PC-9 (cell line): ENCODE results near the gene OPTN.

ENCODE experiments used
- CTCF ChIP-seq: fragments of 200-600 bp; sonication (generic); conservative IDR thresholded peaks from 2 replicates; pipeline ENCODE4 v1.6.1; 2017; ENCODE audit warnings: mixed run types, antibody characterized with exemption, mild to moderate bottlenecking, moderate library complexity
- EZH2 ChIP-seq: fragments of 200-600 bp; sonication (generic); IDR thresholded peaks from 2 replicates; pipeline ENCODE4 v1.8.0; 2017; ENCODE audit warnings: antibody characterized with exemption, low read depth

DNA sequence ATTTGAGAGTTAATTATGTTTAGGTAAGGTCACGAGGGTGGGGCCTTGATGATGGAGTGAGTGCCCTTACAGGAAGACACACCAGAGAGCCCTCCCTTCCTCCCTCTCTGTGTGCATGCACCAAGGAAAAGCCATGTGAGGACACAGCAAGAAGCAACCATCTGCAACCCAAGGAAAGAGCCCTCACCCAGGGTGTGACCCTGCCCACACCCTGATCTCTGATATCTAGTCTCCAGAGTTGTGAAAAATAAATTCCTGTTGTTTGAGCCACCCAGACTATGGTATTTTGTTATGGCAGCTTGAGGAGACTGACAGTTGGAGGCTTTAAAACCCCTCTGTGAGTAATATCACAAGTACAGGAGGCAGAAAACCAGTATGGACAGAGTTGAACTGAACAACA lies 46.4 kb downstream of the OPTN start:
- no peak for TF ChIP-seq CTCF
- no peak for TF ChIP-seq EZH2
